ENCODE measurements around the gene ZNF862.
A peak's percentile ranks its signal among the peaks of the same experiment; 100 is the strongest.

Gene ZNF862

GRCh38 chr7:149872419-149873073 lies 34.4 kb downstream of the ZNF862 start:
- Histone ChIP-seq H3K9ac (ENCODE audit: low read depth, low read length) (no peak overlapping the region), H3K4me3 (ENCODE audit: low read depth, low read length) (peak overlapping the region; percentile 44), H3K9me3 (ENCODE audit: control insufficient read depth, insufficient read depth, low read length) (no peaks in the 10 kb centered on the region), H3K36me3 (ENCODE audit: control insufficient read depth, insufficient read depth, low read length) (no peaks in the 10 kb centered on the region), H3K27me3 (ENCODE audit: control insufficient read depth, insufficient read depth, low read length) (peaks cover 17% of the 10 kb centered on the region), H3K4me1 (ENCODE audit: control insufficient read depth, insufficient read depth, low read length) (peaks cover 7% of the 10 kb centered on the region)

DNA sequence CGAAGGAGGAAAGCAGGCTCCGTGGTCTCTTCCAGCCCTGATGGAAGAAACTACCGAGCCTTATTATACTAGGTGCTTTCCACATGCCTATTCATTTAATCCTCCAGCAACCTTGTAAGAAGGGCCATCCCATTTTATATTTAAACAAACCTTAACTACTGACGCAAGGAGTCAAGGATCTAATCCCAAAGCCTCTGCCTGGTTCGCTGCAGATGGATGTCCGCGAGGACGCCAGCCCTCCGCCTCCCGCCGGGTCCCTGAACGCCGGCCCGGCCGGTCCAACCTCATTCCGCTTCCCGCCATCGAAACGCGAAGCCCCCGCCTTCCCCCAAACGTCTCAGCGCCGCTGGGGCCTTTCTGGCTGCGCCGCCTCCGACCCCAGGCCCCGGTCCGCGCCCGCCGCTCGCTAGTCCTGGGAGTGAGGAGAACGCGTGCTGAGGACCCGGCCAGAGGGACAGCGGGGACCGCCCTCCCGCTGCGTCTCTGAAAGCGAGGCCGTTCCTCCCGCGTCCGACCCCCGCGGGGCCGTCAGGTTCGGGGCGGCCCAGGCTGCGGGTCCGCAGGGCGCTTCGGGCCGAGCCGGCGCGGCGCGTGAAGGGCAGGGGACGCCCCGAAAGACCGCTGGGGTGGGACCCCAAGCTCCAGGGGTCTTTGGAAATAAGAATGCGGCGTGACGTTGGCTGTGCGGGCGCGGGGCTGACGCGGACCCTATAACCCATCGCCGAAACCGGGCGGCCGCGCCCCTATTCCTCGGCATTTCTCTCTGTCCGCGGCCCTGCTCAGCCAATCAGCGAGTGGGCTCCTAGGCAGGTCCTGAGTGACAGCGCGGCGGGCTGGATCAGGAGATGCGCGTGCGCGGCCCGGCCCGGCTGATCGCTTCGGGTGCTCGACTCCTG lies 35.1 kb downstream of the ZNF862 start, which contains the start of gene ATP6V0E2:
ATP6V0E2 (plus strand) TSS at position 896 of the 896 bp plus-strand sequence. CDS start 97 bp downstream, outside the sequence.
- H3K9ac ChIP-seq (ENCODE audit: low read depth, low read length): no peak within 1 kb of the TSS
- peak within 1 kb of the TSS; percentile 44 for H3K4me3 ChIP-seq (ENCODE audit: low read depth, low read length)
- peaks cover 17% of the 10 kb centered on the region for H3K27me3 ChIP-seq (ENCODE audit: control insufficient read depth, insufficient read depth, low read length)
- peaks cover 7% of the 10 kb centered on the region for H3K4me1 ChIP-seq (ENCODE audit: control insufficient read depth, insufficient read depth, low read length)
- no peaks in the 10 kb centered on the region for H3K9me3 ChIP-seq (ENCODE audit: control insufficient read depth, insufficient read depth, low read length)
- no peaks in the 10 kb centered on the region for H3K36me3 ChIP-seq (ENCODE audit: control insufficient read depth, insufficient read depth, low read length)

DNA sequence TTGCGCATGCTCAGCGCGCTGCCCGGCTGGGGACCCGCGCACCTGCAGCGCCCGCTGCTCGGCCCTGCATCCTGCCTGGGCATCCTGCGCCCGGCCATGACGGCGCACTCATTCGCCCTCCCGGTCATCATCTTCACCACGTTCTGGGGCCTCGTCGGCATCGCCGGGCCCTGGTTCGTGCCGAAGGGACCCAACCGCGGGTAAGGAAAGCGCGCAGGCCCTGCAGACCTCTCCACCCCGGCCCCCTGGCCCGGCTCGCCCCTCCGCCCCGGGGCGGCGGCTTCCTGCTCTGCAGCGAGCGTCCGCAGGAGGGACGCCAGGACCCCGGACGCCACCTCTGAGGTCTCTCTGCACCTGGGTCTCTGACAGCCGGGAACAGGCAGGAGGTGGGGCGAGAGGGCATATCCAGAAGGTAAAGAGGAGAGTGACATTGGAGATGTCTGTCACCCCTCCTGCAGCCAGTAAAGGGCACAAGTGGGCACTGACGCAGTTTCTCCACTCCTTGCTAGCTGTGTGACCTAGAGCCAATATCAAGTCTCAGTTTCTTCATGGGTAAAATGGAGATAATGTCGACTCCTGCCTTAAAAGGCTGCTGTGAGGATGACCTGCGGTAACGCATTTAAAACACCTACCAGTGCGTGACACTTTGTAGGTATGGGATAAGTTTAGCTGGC lies 35.9 kb downstream of the ZNF862 start:
- H3K9me3 ChIP-seq (ENCODE audit: control insufficient read depth, insufficient read depth, low read length): no peaks in the 10 kb centered on the region
- no peak overlapping the region for H3K9ac ChIP-seq (ENCODE audit: low read depth, low read length)
- H3K27me3 ChIP-seq (ENCODE audit: control insufficient read depth, insufficient read depth, low read length): peaks cover 17% of the 10 kb centered on the region
- peaks cover 7% of the 10 kb centered on the region for H3K4me1 ChIP-seq (ENCODE audit: control insufficient read depth, insufficient read depth, low read length)
- H3K36me3 ChIP-seq (ENCODE audit: control insufficient read depth, insufficient read depth, low read length): no peaks in the 10 kb centered on the region
- peak overlapping the region; percentile 44 for H3K4me3 ChIP-seq (ENCODE audit: low read depth, low read length)

DNA sequence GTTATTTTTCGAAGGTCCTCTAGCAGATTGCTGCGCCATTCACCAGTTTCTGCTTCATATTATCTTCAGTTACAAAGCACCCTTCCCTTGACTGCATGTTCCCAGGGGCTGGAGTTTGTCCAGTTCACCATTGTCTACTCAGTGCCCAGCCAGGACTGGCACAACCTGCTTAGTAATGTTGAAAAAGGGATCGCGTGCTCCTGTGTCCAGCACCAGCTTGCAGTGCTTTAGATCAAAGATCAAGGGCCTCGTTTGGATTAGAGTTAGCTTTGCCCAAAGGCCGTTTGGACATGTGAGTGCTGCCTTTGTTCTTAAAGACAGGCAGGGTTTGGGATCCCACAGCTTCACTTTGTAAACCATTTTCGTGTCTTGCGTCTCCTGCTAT lies 36.5 kb downstream of the ZNF862 start:
- peaks cover 17% of the 10 kb centered on the region for H3K27me3 ChIP-seq (ENCODE audit: control insufficient read depth, insufficient read depth, low read length)
- H3K4me3 ChIP-seq (ENCODE audit: low read depth, low read length): peak overlapping the region; percentile 44
- H3K9ac ChIP-seq (ENCODE audit: low read depth, low read length): no peak overlapping the region
- no peaks in the 10 kb centered on the region for H3K36me3 ChIP-seq (ENCODE audit: control insufficient read depth, insufficient read depth, low read length)
- no peaks in the 10 kb centered on the region for H3K9me3 ChIP-seq (ENCODE audit: control insufficient read depth, insufficient read depth, low read length)
- peaks cover 7% of the 10 kb centered on the region for H3K4me1 ChIP-seq (ENCODE audit: control insufficient read depth, insufficient read depth, low read length)

GRCh38 chr7:149875396-149875795 lies 37.2 kb downstream of the ZNF862 start:
- peaks cover 17% of the 10 kb centered on the region for H3K27me3 ChIP-seq (ENCODE audit: control insufficient read depth, insufficient read depth, low read length)
- no peak overlapping the region for H3K9ac ChIP-seq (ENCODE audit: low read depth, low read length)
- H3K36me3 ChIP-seq (ENCODE audit: control insufficient read depth, insufficient read depth, low read length): no peaks in the 10 kb centered on the region
- H3K4me3 ChIP-seq (ENCODE audit: low read depth, low read length): no peak overlapping the region
- no peaks in the 10 kb centered on the region for H3K9me3 ChIP-seq (ENCODE audit: control insufficient read depth, insufficient read depth, low read length)
- H3K4me1 ChIP-seq (ENCODE audit: control insufficient read depth, insufficient read depth, low read length): peaks cover 7% of the 10 kb centered on the region

- H3K4me3 ChIP-seq (ENCODE audit: low read depth, low read length): no peak overlapping the region
- peaks cover 6% of the 10 kb centered on the region for H3K4me1 ChIP-seq (ENCODE audit: control insufficient read depth, insufficient read depth, low read length)
- peaks cover 14% of the 10 kb centered on the region for H3K27me3 ChIP-seq (ENCODE audit: control insufficient read depth, insufficient read depth, low read length)
- H3K9me3 ChIP-seq (ENCODE audit: control insufficient read depth, insufficient read depth, low read length): no peaks in the 10 kb centered on the region
- no peak overlapping the region for H3K9ac ChIP-seq (ENCODE audit: low read depth, low read length)
- no peaks in the 10 kb centered on the region for H3K36me3 ChIP-seq (ENCODE audit: control insufficient read depth, insufficient read depth, low read length)
Measured at GRCh38 chr7:149877890-149878522, 39.8 kb downstream of the ZNF862 start.

GRCh38 chr7:149878523-149878921 lies 40.3 kb downstream of the ZNF862 start:
- no peaks in the 10 kb centered on the region for H3K36me3 ChIP-seq (ENCODE audit: control insufficient read depth, insufficient read depth, low read length)
- H3K9me3 ChIP-seq (ENCODE audit: control insufficient read depth, insufficient read depth, low read length): no peaks in the 10 kb centered on the region
- peaks cover 6% of the 10 kb centered on the region for H3K4me1 ChIP-seq (ENCODE audit: control insufficient read depth, insufficient read depth, low read length)
- no peak overlapping the region for H3K9ac ChIP-seq (ENCODE audit: low read depth, low read length)
- H3K27me3 ChIP-seq (ENCODE audit: control insufficient read depth, insufficient read depth, low read length): peaks cover 14% of the 10 kb centered on the region
- no peak overlapping the region for H3K4me3 ChIP-seq (ENCODE audit: low read depth, low read length)

DNA sequence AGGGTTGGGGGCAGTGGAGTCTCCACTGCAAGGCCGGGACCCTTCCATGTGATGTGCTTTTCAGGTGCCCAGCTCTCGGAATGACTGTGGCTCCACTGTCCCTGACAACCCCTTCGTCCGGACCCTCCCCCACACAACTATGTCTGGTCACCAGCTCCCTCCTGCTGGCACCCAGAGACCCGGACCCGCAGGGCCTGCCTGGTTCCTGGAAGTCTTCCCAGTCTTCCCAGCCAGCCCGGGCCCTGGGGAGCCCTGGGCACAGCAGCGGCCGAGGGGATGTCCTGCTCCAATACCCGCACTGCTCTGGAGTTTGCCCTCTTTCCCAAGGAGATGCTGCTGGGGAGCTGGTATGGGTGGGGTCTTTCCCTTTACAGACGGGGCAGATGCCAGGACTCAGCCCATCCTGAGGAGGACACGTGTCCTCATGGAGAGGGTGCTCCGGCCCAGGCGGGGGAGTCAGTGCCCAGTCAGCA lies 41.1 kb downstream of the ZNF862 start:
- no peaks in the 10 kb centered on the region for H3K36me3 ChIP-seq (ENCODE audit: control insufficient read depth, insufficient read depth, low read length)
- H3K9ac ChIP-seq (ENCODE audit: low read depth, low read length): no peak overlapping the region
- H3K4me1 ChIP-seq (ENCODE audit: control insufficient read depth, insufficient read depth, low read length): peaks cover 4% of the 10 kb centered on the region
- peaks cover 12% of the 10 kb centered on the region for H3K27me3 ChIP-seq (ENCODE audit: control insufficient read depth, insufficient read depth, low read length)
- no peaks in the 10 kb centered on the region for H3K9me3 ChIP-seq (ENCODE audit: control insufficient read depth, insufficient read depth, low read length)
- no peak overlapping the region for H3K4me3 ChIP-seq (ENCODE audit: low read depth, low read length)

GRCh38 chr7:149879766-149880637 lies 41.8 kb downstream of the ZNF862 start:
- no peak overlapping the region for H3K4me3 ChIP-seq (ENCODE audit: low read depth, low read length)
- no peaks in the 10 kb centered on the region for H3K9me3 ChIP-seq (ENCODE audit: control insufficient read depth, insufficient read depth, low read length)
- H3K36me3 ChIP-seq (ENCODE audit: control insufficient read depth, insufficient read depth, low read length): no peaks in the 10 kb centered on the region
- H3K4me1 ChIP-seq (ENCODE audit: control insufficient read depth, insufficient read depth, low read length): no peaks in the 10 kb centered on the region
- peaks cover 5% of the 10 kb centered on the region for H3K27me3 ChIP-seq (ENCODE audit: control insufficient read depth, insufficient read depth, low read length)
- no peak overlapping the region for H3K9ac ChIP-seq (ENCODE audit: low read depth, low read length)

DNA sequence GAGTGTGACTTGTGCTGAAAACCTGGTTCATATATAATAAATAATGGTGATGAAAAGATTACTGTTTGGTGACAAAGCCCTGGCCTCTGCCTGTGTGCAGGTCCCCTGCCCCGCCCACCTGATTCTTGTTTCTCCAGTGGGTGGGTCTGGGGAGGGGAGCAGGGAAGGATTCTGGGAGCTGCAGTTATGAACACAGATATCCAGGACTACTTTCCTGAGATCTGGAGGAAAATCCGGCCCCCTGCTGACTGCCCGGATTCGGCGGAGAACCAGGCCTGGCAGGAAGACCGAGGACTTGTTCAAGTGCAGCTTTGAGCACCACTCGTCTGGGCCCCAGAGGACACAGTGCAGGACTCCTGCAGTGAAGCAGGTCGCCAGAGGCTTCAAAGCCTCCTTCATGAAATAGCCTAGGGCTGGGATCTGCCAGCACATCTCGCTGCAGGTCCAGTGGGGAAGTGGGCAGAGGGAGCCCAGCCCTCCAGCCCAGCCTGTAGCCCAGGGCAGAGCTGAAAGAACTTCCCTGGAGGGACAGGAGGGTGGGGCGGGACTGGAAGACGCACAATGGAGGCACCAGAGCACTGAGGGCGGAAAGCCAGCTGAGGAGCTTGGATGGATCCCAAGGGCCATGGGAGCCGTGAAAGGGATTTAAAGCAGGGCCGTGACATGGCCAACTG lies 42.6 kb downstream of the ZNF862 start:
- no peak overlapping the region for H3K9ac ChIP-seq (ENCODE audit: low read depth, low read length)
- H3K36me3 ChIP-seq (ENCODE audit: control insufficient read depth, insufficient read depth, low read length): no peaks in the 10 kb centered on the region
- H3K27me3 ChIP-seq (ENCODE audit: control insufficient read depth, insufficient read depth, low read length): no peaks in the 10 kb centered on the region
- H3K4me1 ChIP-seq (ENCODE audit: control insufficient read depth, insufficient read depth, low read length): peaks cover 4% of the 10 kb centered on the region
- H3K4me3 ChIP-seq (ENCODE audit: low read depth, low read length): no peak overlapping the region
- H3K9me3 ChIP-seq (ENCODE audit: control insufficient read depth, insufficient read depth, low read length): no peaks in the 10 kb centered on the region

Data from iPS-15b (cell line).